Stimulated activated CD8-positive, alpha-beta memory T cell treated with anti-CD3 and anti-CD28 coated beads, Interleukin-12 subunit alpha, Interleukin-12 subunit beta, amount 100 ng/mL, for 24 hours (primary cell): ENCODE measurements around the gene SLC25A41.
"Not testable (repeated sequence)": the region's sequence is repeated elsewhere in the genome, so short reads cannot be mapped to it uniquely, and the experiment has no call there.

Experiments used
- DNase-seq: peaks from one replicate; pipeline ENCODE4 v3.0.0-alpha.2; 2020; ENCODE audit errors: extremely low read depth

Gene SLC25A41

DNA sequence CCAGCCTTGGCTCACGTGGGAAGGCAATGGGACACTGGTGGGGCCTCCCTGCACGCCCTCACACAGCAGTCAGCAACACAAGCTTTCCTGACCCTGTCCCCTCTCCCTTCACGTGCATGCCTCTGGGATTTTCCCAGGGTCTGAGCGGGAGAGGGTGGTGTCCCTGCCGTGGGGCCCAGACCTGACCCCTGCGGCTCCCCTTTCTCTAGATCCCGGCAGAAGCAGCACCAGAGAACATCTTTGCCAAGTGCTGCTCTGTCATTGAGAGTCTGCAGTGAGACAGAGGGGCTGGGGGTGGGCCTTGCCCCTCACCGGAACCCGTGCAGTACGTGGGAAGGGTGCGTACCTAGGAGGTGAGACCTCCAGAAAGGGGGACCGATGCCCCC is 21.5 kb downstream of the SLC25A41 start:
- DNase-seq: no peak

DNA sequence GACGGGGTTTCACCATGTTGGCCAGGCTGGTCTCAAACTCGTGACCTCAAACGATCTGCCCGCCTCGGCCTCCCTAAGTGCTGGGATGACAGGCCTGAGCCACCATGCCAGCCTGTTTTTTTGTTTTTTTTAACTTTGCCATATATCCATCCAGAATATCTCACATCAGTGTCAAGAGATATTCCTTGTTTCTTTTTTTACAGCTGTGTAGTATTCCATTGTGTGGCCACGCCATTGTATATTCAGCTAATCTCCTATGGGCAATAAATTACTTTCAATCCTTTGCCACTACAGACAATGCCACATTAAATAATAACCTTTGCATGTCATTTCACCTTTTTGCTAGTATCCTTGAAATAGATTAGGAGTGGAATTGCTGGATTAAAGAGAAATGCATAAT is 24.2 kb downstream of the SLC25A41 start:
- DNase-seq: no peak

DNA sequence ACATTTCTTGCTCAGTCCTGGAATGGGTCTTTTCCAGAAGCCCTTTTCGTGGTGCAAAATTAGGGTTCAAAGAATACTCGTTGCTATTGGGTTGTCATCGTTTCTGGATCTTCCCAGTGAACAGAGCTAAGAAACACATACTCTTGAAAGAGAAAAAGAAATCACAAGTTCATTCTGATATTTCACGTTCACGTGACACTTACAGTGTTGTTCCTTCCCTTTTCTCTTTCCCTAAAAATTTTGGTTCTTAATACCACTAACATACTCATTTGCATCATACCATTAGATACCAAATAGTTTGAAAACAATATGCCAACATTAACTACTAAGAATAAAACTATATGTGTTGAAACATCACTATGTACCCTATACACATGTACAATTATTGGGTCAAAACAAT is 27.2 kb downstream of the SLC25A41 start:
- no peak for DNase-seq

DNA sequence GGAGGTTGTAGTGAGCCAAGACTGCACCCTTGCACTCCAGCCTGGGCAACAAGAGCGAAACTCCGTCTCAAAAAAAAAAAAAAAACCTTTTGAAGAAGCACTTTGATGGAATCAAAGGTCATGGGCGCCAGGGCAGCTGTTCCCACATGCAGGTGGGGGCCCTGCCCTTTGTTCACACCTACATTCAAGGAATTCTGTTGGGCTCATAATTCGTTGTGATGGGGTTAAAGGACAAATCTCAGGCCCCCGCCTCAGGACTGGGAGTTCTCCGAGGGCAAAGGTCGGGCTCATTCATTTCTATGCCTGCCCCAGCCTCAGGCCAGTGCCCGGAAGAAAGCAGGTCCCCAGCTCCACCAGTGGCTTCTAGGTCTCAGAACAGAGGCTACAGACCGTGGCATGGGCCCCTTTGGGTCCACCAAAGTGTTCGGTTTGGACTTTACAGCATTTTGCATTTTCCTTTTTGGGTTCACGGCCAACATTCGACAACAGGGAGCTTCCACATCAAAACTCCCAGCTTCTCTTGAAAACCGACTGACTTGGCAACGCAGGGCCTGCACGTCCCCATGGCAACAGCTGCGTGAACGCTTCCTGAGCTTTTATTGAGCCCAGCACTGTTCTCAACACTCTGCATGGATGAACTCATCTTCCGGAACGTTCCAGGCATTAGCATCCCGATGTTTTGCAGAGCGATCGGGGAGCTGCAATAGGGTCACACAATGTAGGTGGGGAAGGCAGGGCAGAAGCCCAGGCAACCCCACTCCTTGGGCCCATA is 30.5 kb downstream of the SLC25A41 start:
- DNase-seq: no peak

DNA sequence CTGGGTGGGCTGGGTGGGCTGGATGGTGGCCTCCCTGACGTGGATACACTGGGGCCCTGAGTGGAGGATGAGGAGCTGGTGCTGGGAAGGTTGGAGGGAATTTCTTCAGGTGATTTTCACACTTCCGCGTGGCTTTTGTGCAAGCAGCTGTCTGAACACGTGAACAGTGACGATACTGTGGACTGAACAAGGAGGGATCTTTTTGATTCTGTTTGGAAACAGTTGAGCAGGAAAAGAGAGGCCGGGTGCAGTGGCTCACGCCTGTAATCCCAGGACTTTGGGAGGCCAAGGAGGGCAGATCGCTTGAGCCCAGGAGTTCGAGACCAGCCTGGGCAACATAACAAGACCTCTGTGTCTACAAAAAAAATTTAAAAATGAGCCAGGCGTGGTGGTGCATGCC is 31.5 kb downstream of the SLC25A41 start:
- DNase-seq: no peak

DNA sequence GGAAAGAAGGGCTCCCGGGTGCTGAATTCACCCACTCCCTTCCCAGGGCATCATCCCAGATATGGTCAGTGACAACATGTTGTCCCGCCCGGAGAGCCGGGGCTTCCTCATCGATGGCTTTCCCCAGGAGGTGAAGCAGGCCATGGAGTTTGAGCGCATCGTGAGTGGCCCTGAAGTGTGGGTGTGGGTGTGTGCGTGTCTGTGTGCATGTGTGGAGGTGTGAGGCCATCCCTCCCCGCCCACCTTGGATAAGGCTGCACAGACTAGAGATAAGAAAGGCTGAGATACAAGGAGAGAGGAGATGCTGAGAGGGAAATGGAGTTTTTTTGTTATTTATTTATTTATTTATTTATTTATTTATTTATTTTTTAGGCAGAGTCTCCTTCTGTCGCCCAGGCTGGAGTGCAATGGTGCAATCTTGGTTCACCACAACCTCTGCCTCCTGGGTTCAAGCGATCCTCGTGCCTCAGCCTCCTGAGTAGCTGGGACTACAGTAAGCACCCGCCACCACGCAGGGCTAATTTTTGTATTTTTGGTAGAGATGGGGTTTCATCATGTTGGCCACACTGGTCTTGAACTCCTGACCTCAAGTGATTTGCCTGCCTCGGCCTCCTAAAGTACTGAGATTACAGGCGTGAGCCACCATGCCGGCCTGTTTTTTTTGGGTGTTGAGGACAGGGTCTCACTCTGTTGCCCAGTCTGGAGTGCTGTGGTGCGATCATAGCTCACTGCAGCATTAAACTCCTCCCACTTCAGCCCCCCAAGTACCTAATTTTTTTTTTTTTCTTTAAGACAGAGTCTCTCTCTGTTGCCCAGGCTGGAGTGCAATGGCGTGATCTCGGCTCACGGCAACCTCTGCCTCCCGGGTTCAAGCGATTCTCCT is 33.3 kb downstream of the SLC25A41 start:
- DNase-seq: not testable (repeated sequence)

DNA sequence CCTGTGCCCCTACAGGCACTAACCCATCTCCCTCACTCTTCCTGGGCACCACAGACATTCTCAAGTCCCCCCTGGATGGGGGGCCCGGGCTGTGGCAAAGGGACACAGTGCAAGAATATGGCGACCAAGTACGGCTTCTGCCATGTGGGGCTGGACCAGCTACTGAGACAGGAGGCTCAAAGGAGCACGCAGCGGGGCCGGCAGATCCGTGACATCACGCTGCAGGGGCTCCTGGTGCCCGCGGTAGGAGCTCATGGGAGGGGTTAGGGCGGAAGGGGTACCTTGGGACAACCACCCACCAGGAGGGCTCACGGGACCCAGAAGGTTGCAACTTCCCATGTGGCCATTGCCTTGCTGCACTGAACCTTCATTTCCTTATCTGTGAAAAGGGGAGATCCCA is 37.3 kb downstream of the SLC25A41 start:
- no peak for DNase-seq

DNA sequence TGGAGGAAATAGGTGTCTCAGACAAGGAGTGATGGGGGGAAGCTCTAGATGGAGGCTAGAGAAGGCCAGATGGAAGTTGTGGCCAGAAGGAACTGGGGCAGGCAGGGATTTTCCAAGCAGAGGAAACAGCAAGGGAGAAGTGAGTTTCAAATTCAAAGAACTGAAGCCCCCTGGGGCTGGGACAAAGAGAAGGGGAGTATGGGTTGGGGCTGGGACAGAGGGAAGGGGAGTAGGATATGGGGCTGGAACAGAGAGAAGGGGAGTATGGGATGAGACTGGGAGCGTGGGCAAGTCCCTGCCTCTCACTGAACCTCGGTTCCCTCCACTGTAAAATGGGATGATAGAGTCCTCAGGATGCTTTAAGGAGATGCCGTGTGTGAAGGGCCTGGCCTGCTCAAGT is 38.7 kb downstream of the SLC25A41 start:
- DNase-seq: no peak

DNA sequence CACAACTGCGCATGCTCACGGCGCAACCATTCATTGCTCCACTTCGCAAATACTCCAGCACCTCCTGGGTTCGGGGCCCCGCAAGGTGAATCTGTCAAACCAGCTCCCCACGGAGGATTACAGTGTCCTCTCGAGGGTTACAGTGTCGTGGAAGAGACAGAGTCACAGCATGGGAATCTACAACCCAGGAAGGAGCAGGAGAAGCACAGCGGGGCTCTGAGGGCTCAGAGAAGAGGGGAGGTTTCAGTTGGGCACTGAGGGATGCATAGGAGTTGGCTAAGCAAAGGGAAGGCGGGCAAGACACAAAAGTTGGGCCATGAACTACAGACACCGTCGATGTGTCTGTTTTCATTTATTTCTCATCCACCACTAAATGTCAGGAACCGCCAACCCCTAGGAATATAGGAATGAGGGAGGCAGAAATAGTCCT is 39.6 kb downstream of the SLC25A41 start:
- DNase-seq: peak; percentile 41

DNA sequence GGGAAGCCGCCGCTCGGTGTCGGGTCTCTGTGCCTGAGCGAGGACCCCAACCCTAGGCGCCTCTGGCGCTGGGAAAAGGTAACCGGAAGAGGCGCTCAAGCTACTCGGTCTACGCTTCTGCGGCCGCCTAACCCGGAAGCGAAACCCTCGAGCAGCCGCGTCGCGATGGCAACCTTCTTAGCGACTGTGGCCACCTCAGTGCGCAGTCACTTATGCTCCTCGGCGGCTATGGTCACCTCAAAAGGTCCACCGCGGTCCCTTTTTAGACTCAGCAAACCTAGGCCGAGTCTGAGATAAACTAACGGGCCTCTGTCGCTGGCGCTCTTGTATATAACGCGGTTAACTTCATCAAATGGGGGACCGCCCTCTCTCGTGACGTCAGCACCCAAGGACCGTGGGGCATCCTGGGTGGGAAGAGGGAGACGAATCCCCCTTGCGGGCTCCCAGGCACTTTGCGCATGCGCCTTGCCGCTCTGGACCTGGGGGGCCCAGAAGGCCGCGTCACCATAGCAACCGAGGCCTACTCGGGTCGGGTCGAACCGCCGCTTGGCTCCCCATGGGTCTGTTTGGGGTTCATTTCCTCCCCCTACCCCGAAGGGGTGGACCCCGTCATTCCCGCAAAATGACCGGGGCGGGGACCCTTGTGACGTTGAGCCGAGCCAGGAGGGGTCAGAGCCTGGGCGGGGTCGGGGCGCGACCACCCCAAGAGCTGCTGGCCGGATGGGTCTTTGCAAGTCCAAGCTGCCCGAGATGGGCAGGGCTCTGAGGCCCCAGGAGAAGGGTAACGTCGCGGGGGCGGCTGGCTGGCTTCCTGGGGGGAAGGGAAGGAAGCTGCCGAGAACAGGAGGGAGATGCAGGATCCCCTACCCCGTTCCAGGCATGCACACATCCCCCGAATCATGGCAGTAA is 40.2 kb downstream of the SLC25A41 start, which contains the start of gene GTF2F1:
GTF2F1 (minus strand) TSS at position 91 of the 909 bp plus-strand sequence. CDS start 169 bp downstream, outside the sequence.
- peak; percentile 87 for DNase-seq

DNA sequence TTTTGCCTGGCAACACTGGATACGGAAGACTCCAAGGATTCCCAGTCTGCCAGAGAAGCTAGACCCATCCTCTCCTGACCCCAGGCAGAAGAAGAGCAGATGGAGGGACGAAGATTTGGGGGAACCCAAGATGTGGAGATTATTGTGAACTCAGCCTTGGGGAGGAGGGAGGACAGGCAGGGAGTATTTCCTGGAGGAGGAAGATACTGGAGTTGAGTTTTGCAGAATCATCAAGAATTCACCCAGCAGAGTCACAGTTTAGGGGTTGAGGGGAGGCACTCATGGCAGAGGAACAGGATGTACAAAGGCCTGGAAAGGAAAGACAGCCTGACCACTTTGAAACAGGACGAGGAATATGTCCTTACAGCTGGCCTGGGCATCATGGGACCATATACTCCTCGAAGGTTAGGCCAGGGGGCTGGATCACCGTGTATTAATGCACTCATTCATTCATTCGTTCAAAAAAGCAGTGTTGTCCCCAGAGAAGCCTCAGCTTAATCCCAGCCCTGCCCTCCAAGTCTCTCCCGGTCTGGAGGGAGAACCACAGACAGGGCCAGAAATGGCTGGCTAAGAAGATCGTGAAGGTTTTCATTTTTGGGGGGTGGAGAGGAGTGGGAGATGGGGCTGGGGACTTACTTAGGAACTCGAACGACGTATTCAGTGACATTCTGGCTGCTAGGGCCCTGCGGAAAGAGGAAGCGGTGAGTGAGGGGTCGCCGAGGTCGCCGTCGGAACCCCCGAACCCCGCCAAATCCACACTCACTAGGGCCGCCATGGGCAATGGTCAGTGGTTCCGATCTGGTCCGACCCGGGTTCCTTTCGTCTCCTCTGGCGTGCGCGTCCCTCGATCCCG is 41.1 kb downstream of the SLC25A41 start:
- DNase-seq: no peak

DNA sequence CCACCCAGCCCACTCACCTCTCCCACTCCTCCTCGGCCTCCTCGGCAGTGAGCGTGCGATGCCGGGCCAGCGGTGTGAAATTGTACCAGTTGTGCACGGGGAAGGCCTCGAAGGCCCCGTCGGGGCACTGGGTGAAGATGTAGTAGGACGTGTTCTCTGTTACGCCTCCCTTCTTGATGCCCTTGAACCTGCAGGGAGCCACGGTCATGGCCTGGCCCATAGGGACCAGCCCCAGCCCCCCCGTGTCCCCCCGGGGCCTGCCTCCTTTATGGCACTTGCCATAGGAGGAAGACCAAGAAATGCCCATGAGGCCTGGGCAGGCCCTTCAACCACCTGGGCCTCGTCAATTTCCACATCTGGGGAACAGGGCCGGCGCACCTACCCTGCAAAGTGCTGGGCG is 46.2 kb downstream of the SLC25A41 start:
- DNase-seq: no peak

DNA sequence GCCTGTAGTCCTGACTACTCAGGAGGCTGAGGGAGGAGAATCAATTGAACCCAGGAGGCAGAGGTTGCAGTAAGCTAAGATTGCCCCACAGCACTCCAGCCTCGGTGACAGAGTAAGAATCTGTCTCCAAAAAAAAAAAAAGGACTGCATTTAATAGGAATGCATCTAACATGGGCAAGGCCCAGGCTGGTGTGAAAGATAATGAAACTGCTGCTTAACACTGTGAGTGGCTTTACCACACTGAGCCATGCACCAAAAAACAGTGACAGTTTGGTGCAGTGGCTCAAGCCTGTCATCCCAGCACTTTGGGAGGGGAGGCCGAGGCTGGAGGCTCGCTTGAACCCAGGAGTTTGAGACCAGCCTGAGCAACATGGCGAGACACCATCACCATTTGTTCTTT is 49.2 kb downstream of the SLC25A41 start:
- DNase-seq: no peak

DNA sequence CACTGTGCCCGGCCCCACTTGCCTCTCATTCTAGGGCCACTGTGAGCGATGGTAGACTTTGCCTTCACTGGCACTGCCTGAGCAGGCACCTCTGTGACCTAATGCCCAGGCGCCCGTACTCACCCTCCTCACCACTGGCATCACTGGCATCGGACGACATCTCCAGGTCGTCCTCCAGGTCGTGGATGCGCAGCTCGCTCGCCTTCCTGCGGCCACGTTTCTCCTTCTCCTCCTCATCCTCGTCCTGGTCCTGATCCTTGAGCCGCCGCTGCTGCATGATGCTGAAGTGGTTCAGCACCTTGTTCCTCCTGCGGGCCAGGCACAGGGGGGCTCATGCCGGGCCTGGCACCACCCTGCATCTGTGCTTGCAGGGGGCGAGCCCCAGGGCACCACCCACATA is 50.4 kb downstream of the SLC25A41 start:
- no peak for DNase-seq

DNA sequence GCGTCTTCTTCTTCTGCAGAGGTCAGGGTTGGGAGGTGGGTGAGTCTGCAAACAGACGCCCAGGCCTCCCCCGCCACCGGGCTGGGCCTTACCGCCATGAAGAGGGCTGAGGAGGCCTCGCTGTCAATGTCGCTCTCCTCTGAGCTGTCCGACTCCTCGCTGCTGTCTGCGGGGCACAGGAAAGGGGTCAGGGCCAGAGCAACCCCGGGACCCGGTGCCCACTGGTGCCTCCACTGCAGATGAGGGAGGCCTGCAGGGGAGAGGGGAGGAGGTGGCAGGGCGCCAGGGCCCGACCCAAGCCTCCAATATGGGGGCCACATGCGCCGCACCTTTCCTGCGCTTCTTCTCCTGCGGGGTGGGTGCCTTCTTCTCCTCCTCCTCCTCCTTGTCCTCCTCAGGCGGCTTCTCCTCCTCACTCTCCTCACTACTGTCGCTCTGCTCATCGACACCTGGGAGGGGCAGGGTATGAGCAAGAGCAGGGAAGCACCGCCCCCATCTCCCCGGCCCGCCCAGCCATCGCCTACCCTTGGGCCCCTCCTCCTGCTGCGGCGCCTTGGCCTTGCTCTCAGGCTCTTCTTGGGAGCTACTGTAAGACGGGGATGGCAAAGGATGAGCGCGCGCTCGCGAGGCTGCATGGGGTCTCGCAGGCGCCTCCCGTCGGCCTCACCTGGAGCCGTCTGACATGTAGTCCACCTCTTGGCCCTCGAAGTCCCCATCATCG is 52.4 kb downstream of the SLC25A41 start:
- no peak for DNase-seq

DNA sequence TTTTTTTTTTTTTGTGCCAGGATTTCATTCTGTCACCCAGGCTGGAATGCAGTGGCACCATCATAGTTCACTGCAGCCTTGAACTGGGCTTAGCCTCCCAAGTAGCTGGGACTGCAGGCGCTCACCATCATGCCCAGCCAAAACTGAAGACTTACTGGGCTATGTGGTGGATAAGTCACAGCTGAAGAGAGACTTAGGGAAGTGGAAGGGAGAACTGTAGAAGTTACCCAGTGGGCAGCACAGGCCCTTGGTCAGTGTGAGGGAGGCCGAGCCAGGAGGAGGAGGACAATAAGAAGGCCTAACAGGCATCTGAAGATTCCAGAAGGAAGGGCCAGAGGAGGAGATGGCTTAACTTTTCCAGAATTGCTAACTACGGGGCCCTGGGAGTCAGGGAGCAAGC is 53.8 kb downstream of the SLC25A41 start:
- no peak for DNase-seq

DNA sequence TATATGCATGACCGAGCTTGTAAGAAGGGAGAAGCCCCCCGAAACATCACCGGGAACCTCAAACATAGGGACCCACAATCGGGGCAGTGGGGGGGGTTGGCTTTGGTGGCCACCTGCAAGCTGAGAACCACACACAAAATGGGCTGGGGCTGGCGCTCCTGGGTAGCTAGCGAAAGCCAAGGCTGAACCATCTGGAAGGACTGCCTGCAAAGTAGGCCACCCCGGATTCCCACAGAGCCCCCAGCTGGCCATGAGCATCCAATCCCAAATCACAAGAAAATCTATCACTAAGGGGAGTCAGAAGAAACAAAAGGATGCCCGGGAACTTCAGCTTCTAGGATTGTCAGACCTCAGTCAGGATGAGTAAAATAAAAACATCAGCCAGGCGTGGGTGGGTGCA is 55.1 kb downstream of the SLC25A41 start:
- DNase-seq: no peak

DNA sequence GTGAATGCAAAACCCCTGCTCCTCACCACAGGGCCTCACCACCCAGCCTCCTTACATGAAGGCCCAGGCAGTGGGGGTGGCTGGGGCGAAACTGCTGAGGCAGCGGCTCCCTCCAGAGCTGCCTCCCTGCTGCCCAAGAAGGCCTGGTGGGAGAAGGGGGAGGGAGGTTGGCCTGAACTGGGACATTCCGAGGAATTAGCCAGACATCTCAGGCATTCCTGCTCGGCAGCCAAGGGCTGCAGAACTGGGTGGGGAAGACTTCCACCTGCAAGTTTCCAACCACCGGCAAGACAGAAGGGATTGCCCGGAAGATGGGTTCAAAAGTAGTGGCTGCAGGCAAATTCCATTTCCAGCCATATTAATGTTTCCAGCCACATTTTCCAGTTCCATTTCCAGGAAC is 55.5 kb downstream of the SLC25A41 start:
- DNase-seq: no peak

DNA sequence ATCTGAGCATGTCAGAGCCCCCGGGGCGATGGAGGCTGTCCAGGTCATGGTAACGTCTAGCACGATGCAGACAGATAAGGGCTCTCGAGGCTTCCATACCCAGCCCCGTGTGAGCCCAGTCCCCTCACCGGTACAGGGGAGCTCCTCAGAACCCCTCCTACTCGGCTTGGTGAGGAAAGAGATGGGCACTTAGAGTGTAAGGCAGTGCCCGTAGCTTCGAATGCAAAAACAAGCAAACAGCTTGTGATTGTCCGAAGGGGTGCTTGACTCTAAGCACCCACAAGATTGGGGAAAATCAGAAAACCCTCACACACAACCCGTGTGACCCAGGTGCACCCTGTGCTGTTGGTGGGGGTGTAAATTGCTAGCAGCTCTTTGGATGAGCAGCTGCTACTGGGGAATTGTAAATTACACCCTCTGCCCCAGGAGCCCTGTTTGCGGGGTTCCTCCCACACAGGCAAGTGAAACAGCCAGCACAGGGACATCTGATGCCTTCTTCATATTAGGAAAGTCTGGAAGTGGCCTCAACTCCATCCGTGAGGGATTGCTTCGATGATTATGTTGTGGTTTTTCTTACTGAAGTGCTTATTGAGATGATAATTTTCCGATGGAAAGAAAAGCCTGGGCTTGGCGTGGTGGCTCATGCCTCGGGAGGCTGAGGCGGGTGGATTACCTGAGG is 56.9 kb downstream of the SLC25A41 start:
- no peak for DNase-seq
